ENCODE results near the gene ZNF346.

Gene ZNF346

DNA sequence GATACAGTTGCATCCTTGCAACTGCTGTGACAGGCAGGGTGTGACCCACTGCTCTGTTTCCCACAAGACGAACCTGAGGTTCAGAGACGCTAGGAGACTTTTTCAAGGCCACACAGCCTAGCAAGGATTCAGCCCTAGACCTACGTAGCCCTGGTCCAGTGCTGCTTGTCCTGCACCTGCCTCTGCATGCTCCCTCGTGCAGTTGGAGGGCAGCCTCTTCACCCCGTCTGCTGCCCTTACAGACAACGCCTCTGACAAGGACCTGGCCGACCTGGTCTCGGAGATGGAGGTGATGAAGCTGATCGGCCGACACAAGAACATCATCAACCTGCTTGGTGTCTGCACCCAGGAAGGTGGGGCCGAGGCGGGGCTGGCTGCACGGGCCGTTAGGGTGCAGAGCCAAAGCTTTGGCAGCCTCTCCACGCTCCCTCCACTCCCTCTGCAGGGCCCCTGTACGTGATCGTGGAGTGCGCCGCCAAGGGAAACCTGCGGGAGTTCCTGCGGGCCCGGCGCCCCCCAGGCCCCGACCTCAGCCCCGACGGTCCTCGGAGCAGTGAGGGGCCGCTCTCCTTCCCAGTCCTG lies 72.7 kb downstream of the ZNF346 start:
- DNase-seq (ENCODE audit: low read depth): no peak

DNA sequence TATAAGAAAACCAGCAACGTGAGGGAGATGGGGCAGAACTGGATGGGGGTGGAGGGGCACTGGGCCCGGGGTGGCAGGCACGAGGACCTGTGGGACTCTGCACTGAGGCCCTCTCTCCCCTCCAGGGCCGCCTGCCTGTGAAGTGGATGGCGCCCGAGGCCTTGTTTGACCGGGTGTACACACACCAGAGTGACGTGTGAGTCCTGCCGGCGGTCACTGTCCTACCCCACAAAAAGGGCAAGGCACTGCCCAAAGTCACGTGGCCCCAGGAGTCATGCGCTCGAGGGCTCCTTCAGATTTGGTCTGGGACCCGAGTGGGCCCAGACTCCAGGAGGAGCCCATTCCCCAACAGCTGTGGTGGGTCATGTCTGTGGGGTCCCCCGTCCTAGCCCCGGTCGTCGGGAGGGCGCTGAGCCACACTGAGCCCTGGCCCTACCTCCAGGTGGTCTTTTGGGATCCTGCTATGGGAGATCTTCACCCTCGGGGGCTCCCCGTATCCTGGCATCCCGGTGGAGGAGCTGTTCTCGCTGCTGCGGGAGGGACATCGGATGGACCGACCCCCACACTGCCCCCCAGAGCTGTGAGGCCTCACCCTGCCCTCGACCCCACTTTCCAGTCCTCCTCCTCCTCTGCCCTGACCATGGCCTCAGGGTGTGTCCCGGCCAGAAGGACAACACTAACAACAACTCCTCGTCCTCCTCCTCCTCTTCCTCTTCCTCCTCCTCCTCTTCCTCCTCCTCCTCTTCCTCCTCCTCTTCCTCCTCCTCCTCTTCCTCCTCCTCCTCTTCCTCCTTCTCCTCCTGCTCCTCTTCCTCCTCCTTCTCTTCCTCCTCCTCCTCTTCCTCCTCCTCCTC lies 73.9 kb downstream of the ZNF346 start:
- DNase-seq (ENCODE audit: low read depth): no peak

DNA sequence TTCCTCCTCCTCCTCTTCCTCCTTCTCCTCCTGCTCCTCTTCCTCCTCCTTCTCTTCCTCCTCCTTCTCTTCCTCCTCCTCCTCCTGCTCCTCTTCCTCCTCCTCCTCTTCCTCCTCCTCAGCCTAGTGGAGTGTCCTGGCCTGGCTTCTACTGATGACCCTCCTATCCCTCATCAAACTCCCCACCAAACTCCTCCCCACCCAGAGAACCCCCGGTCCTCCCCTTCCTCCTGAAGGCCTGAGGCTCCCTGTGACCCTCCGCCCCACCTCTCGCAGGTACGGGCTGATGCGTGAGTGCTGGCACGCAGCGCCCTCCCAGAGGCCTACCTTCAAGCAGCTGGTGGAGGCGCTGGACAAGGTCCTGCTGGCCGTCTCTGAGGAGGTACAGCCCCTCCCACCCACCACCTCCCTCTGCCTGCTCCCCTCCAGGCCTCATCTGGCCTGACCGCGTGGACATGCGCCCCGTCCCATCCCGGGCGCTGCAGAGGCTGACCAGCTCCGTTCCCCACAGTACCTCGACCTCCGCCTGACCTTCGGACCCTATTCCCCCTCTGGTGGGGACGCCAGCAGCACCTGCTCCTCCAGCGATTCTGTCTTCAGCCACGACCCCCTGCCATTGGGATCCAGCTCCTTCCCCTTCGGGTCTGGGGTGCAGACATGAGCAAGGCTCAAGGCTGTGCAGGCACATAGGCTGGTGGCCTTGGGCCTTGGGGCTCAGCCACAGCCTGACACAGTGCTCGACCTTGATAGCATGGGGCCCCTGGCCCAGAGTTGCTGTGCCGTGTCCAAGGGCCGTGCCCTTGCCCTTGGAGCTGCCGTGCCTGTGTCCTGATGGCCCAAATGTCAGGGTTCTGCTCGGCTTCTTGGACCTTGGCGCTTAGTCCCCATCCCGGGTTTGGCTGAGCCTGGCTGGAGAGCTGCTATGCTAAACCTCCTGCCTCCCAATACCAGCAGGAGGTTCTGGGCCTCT lies 74.8 kb downstream of the ZNF346 start:
- no peak for DNase-seq (ENCODE audit: low read depth)

DNA sequence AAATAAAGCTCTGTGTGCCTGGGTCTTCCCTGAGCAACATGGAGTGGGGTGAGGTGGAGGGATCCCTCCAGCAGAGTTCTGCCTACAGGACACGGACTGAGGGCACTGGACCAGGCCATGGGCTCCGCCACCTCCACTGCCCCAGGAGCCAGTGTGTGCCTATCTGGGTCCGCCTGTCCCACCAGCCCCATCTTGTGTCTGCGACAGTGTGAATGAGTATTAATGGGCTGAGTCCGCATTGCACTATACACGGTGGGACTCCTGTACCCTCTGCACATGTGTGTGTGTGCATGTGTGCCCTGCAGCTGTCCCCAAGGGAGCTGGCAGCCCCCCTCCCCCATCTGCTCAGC lies 75.6 kb downstream of the ZNF346 start:
- no peak for DNase-seq (ENCODE audit: low read depth)

DNA sequence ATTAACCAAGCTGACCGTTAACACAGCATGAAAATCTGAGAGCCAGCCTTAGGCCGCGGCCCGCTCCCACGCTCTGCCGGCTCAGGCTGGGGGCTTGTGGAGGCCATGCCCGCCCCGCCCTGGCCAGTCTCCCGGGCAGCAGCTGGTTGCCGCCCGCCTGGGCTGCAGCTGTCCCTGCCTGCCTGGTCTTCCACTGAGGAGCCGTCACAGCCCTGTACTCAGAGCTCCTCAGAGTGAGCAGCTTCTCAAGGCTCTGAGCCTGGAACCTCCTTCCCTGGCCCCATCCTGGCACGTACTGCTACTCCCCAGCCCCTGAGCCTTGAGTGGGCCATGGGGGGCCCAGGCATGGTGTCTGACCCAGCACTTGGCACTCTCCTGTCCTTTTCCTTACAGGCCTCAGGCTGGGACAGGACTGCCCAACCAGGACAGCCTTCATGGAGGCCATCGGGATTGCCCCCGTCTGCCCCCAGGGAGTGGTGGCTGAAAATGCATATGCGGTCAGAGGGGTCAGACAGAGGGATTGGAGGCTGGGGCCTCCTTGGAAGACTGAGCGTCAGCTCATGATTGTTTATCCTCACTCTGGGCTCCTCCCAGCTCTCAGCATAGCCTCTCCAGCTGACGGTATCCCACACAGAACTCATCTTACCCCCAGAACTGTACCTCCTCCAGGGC lies 76.1 kb downstream of the ZNF346 start:
- DNase-seq (ENCODE audit: low read depth): no peak

DNA sequence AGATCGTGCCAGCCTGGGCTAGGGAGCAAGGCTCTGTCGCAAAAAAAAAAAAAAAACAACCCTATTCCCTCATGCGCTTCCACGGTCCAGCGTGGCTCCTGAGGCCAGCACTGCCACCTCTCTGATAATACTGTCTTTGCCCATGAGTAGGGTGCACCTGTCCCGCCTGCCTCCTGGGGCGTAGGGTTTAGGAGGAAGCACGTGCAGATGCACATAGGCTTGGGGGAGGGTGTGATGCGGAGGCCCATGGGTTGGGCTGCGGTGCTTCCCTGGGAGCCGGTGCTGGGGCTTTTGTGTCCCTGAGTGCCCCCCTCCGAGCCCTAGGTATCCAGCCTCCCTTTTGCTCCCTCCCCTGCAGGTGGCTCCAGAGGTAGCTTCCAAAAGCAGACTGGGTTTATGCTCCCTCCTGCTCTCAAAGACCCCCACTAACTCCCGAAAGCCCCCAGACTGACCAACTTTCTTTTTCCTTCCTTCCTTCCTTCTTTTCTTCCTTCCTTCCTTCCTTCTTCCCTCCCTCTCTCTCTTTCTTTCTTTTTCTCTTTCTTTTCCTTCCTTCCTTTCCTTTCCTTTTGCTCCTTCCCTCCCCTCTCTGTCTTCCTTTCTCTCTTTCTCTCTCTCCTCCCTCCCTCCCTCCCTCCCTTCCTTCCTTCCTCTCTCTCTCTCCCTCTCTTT lies 77.1 kb downstream of the ZNF346 start:
- no peak for DNase-seq (ENCODE audit: low read depth)

DNA sequence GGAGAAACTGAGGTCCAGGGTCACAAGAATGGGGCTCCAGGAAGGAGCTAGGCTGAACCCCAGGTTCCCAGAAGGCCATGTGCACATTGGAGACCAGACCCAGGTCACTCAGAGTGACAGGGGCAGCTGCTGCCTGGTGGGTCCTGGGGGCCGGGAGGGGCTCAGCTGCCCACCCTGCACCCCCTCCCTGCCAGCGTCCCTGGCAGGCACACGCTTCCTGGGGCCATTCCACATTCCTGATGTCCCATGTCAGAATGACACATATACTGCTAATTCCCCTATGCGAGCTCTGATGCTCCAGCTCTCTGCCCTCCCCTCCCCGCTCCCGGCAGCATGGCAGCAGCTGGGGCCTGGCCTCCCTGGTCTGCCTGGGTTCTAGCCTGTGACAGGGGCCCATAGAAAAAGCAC lies 78.2 kb downstream of the ZNF346 start:
- no peak for DNase-seq (ENCODE audit: low read depth)

DNA sequence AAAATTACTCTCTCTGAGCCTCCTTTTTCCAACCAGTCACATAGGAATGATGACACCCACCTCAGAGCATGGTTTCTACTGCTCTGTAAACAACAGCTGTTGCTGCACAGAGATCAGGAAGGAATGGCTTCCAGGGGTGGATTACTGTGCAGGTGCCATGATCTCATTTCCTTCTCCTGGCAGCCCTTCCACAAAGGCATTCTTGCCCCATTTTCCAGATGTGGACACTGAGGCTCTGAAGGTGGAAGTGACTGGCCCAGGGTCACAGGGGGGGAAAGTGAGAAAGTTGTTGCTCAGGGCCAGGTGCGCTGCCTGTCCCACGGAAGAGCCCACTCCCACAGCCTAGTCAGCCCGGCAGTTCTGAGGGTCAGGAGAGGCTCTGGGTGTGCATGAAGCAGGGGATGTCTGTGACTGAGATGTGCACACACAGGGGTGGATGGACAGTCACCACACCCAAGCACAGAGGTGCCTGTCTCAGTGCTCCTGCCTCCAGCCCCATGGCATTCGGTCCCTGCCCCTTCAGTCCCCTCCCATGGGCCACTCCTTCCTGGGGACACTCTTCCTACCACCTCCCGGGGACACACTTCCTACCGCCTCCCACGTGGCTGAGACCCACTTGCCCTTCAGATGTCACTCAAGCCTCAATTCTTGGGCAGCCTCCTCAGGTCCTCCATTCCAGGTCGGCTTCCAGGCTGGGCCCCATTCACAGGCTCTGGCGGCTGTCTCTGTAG lies 81.2 kb downstream of the ZNF346 start:
- DNase-seq (ENCODE audit: low read depth): no peak

DNA sequence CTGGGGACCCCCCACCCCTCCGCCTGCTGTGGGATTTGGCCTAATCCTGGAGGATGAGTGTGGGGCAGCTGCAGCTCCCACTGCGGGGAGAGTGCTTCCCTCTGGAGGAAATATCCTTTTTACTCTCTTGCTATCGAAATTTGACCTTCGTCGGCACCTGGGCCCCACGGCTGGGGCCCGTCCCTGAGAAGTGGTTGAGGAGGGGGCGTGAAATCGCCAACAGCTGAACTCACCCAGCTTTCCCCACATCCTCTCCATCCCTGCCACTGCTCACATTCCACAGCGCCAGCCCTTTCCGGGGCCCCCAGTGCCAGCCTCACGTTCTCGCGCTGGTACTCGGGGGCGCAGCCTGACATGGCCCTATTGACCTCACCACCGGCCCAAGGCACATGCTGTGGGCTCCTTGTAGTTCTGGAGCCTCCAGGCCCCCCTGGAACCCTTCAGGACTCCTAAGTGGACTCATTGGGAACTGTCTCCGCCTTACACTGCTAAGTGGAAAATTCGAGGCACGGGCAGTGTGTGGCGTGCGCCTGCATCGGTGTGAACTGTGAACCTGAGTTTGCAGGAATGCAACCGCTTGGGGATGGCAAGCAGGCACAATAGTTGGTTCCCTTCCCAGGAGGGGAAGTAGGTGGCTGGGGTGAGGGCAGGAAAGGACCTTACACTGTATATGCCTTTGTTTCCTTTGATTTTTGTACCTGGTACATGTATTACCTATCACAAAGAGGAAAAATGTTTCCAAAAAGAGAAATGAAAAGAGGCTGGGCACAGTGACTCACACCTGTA lies 83.4 kb downstream of the ZNF346 start:
- DNase-seq (ENCODE audit: low read depth): no peak

DNA sequence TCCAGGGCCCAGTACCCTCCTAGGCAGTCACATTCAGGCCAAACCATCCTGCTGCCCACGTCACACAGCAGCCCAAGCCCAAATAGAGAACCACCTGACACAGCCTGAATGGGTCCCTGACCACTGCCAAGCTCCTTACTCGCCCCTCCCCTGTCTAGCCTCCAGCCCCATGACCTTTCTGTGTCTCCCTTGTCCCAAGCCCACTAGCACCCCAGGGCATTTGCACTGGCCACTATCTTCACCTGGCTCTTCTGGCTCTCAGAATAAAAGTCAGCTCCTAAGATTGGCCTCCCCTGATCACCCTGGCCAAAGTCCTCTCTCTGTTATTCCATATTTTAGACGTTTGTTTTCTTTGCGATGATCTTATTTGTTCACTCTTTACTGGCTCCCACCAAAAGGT lies 84.7 kb downstream of the ZNF346 start:
- DNase-seq (ENCODE audit: low read depth): no peak

DNA sequence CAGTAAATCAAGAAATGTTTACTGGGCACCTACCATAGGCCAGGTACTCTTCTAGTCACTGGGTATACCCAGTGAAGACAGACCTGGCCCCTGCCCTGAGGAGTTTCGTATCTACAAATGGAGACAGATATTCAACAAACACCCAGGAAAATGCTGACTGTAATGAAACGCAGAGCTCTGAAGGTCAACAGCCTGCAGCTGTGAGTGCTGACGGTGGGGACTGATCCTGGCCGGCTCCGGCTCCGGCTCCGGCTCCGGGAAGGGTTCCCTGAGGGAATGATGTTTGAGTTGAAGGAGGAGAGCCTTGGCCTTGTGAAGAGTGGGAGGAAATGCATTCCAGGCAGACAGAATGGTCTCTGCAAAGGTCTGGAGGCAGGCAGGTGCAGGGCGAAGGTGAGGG lies 87.3 kb downstream of the ZNF346 start:
- no peak for DNase-seq (ENCODE audit: low read depth)

DNA sequence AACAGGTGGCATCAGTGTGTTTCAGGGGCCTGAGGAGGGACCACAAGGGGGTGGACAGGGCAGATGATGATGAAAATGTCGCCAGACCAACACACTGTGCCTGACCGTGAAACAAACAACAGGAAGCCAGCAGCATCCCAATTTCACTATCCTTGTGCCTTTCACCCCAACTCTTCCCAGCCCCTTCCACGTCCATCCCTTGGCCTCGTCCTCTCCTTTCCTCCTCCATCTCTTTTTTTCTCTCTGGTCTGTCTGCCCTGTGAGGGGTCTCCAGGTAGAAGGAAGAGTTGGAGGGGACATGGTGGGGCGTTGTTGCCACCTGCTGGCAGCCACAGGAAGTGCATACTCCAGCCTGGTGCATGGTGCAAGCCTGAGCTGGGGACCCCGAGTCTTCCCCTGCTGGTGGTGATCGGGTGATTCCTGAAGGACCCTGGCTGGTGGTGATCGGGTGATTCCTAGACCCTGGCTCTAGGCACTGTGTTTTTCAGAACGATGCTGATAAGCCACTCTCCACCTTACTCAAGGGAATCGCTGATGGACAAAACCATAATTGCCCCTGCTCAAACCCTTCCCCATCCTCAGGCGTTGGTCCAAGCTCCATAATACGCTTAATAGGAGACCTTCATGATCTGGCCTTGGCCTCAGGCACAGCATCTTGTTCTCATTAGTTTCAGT lies 89.4 kb downstream of the ZNF346 start:
- peak; percentile 44 for DNase-seq (ENCODE audit: low read depth)

DNA sequence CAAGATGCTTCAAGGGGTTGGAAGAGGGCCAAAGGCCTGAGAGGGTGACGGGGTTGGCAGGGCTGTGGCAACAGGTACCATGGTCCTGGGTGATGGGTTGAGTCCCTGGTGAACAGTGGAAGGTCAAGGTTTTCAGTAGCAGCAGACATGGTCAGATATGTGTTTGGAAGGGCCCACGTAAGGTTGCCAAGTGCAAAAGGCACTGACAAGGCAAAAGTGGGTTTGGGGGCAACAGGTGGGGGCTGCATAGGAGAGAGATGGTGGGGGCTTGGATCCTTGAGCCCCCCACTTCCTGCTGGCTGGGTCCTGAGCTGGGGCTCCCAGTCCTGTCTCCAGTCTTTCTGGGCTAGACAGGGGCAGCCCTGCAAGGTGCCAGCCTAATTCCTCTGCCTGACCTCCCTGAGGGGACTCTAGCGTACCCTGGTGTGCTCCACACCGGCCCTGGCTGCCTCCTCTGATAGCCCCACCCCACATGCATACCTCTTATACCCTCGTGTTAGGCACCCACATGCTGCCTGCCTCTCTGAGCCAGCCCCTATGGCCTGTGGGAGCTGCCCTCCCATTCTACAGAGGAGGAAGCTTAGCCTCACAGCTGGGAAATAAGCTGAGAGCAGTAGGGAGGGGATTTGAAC lies 90.2 kb downstream of the ZNF346 start:
- DNase-seq (ENCODE audit: low read depth): no peak

DNA sequence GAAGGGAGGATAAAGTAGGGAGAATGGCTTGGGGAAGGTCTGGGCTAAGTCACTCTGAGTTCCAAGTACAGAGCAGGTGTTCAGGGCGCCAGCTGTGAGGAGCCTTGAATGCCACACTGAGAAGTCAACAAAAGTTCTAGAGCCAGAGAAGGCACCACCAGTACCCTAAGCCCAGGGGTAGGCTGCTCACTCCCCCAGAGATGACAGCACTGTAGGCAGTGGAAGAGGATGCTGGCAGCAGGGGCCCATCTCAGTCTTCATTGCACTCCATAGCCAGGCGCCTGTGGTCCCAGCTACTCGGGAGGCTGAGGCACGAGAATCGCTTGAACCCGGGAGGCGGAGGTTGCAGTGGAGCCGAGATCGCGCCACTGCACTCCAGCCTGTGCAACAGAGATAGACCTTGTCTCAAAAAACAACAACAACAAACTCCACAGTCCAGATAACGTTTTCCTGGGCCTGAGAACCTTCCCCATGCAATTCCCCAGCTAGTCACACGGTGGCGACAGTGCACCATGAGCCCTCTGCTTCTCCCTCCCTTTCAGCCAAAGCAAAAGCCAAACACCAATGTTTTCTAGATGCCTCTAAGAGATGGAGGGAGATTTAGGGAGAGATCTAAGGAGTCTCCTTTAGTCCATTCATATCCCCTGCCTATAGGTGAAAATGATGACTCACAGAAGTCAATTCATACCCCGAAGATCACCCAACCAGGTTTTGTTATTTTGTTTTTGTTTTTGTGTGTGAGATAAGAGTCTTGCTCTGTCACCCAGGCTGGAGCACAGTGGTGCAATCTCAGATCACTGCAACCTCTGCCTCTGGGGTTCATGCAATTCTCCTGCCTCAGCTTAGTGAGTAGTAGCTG lies 91.3 kb downstream of the ZNF346 start:
- DNase-seq (ENCODE audit: low read depth): peak; percentile 58

DNA sequence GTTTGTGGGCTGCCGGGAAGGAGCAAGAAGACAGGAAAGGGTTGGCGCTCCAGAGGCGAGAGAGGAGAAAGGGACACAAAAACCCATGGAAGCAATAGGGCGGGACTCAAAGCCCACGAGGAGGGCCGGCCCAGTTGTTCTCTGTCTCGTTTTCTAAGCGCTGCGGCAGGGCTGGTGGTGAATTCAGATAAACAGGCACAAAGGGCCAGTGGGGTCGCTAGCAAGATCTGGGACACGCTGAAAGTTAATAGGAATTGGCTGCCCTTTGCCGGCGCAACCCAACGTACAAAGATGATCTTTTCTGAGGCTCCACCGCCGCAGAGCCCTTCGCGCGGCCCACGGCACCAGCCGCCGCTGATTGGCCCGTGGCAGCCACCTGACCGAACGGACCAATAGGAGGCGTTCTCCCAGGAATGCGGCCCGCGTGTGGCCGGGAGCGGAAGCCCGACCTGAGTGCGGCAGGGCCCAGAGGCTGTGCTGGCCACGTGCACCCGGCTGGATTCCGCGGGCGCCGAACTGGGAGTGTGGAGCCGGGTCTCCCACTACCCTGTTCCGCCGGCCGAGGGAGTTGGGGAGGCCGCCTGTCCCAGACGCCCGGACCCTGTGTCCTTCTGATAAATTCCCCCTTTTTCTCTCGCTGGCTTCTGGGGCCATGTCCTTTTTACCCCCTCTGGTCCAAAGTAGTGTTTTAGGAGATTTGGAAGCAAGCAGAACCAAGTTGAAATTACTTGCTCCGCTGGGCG lies 94.3 kb downstream of the ZNF346 start:
- peak; percentile 73 for DNase-seq (ENCODE audit: low read depth)

DNA sequence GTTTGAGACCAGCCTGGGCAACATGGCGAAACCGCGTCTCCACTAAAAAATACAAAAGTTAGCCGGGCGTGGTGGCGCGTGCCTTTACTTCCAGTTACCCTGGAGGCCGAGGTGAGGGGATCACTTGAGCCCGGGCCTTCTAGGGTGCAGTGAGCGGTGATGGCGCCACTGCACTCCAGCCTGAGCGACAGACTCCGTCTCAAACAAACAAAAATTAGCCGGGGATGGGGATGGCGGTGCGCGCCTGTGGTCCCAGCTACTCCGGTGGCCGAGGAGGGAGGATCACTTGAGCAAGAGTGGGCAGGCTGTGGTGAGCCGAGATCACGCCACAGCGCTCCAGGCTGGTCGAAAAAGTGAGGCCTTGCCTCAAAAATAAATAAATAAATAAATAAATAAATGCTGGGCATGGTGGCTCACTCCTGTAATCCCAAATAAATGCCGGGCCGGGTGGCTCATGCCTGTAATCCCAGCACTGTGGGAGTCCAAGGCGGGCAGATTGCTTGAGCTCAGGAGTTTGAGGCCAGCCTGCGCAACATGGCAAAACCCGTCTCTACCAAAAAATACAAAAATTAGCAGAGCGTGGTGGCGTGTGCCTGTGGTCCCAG lies 95.0 kb downstream of the ZNF346 start:
- DNase-seq (ENCODE audit: low read depth): no peak

DNA sequence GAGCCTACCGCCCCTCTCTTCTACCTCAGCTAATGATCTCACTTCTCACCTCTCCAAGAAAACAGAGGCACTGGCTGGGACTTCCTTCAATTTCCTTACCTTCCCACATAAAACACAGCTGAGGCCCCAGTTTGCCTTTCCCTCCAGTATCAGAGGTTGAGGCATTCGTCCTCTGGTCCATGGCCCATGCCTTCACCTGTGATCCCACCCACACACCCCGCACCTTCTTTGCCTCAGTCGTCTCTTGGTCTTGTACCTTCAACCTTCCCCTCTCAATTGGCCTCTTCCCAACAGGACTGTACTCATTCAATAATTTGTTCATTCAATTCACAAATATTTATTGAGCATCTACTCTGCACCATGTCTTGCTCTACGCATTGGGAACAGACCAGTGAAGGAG lies 100.1 kb downstream of the ZNF346 start:
- DNase-seq (ENCODE audit: low read depth): no peak
